Activated CD8-positive, alpha-beta memory T cell treated with anti-CD3 and anti-CD28 coated beads for 4 hours (primary cell): ENCODE measurements around the gene FBF1.
"Not testable (repeated sequence)": the region's sequence is repeated elsewhere in the genome, so short reads cannot be mapped to it uniquely, and the experiment has no call there.

Experiments used
- DNase-seq, 2 donors: peaks; one replicate each; pipeline ENCODE4 v3.0.0-alpha.2; 2020; ENCODE audit warnings: low read depth in 2 of 2

Gene FBF1

GRCh38 chr17:75876190-75876937, 64.5 kb downstream of the FBF1 start:
- DNase-seq, result peak; percentile 33 to 60

GRCh38 chr17:75875940-75876189, 65.0 kb downstream of the FBF1 start:
- DNase-seq, result no peak

- DNase-seq, result no peak
Observed at GRCh38 chr17:75875182-75875939, 65.5 kb downstream of the FBF1 start.

- no peak for DNase-seq
Observed at GRCh38 chr17:75874323-75875181, 66.3 kb downstream of the FBF1 start.

- no peak for DNase-seq
Observed at GRCh38 chr17:75873587-75874322, 67.1 kb downstream of the FBF1 start.

- DNase-seq, result no peak
Observed at GRCh38 chr17:75872434-75873351, 68.1 kb downstream of the FBF1 start.

DNA sequence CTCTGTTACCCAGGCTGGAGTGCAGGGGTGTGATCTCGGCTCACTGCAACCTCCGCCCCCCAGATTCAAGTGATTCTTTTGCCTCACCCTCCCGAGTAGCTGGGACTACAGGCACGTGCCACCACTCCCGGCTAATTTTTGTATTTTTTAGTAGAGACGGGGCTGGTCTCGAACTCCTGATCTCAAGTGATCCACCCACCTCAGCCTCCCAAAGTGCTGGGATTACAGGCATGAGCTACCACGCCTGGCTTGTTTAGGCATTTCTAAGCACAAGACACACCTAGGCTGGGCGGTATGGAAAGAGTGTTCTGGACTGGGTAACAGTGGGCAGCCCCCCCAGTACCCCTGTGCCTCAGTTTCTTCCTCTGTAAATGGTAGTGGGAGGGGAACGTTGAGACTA, 70.6 kb downstream of the FBF1 start:
- DNase-seq, result not testable (repeated sequence)

DNA sequence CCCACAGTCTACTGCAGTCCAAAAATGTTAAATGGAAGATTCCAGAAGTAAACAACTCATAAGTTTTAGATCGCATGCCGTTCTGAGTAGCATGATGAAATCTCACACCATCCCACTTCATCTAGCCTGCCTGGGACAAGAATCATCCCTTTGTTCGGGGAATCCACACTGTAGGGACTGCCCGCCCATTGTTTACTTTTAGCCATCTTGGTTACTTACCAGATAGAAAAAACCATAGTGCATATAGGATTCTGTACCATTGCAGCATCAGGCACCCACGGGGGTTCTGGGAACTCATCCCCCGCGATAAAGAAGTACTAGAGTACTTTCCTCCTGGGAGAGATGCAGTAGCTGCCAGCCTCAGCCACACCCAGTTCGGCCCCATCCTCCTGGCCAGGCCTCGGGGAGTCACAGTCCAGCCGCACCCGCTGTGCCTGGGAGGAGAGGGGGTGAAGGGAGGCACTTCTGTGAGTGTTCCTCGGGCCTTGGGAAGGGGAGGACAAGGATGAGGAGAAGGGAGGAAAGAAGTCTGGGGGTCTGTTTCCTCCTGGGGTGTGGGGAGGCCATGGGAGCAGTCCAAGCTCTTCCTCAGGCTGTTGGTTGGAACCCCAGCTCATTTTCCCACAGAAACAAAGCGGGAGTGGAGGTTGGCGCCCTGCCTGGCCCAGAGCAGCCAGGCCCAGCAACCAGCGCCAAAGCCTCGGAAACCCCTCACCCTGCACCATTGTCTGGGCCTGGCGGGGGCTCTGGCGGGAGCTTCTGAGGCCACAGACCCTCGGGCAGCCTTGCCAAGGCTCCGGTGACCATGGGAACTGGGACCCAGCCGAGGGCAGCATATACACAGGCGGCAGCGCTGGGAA, 71.3 kb downstream of the FBF1 start:
- no peak for DNase-seq

DNA sequence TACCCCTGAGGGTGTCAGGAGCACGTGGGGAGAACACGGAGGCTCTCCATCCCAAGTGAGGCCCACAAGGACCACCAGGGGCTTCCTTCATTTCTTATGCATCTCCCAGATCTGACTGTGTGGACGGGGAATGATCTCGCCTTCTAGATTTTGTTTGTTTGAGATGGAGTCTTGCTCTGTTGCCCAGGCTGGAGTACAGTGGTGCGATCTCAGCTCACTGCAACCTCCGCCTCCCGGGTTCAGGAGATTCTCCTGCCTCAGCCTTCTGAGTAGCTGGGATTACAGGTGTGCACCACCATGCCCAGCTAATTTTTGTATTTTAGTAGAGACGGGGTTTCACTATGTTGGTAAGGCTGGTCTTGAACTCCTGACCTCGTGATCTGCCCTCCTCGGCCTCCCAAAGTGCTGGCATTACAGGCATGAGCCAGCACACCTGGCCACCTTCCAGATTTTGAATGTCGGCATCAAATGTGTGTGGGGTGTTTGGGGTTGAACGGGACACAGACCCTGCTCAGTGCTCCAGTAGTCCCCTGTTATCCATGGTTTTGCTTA, 72.0 kb downstream of the FBF1 start:
- DNase-seq, result not testable (repeated sequence)

GRCh38 chr17:75865404-75866188, 75.2 kb downstream of the FBF1 start:
- not testable (repeated sequence) for DNase-seq

DNA sequence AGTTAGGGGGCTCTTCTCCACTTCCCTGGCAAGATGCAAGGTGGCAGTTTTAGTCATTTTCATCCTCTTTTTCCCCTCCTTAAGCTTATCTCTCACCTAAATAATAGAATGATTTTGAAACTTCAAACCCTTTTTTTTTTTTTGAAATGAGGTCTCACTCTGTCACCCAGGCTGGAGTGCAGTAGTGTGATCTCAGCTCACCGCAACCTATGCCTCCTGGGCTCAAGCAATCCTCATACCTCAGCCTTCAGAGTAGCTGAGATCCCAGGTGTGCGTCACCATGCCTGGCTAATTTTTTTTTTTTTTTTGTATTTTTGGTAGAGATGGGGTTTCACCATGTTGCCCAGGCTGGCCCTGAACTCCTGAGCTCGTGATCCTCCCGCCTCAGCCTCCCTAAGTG, 76.0 kb downstream of the FBF1 start:
- not testable (repeated sequence) for DNase-seq

DNA sequence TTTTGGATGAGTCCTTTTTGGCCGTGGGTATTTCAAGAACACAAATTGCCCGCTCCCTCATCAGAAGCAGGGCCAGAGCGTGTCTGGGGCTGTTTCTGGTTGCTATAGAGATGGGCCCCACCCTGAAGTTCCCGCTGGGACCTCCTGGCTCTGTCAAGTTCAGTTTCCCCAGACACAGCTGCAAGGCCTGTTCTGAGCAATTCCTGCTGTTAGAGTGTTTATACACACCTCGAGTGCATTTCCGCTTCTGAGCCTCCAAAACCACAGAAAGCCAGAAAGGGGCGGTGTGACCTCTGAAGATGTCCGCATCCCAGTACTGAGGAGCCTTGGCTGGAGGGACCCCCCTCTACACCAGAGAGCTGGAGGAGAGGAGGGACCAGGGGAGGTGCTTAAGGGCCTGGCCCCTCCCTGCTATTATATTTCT, 76.4 kb downstream of the FBF1 start:
- no peak for DNase-seq

DNA sequence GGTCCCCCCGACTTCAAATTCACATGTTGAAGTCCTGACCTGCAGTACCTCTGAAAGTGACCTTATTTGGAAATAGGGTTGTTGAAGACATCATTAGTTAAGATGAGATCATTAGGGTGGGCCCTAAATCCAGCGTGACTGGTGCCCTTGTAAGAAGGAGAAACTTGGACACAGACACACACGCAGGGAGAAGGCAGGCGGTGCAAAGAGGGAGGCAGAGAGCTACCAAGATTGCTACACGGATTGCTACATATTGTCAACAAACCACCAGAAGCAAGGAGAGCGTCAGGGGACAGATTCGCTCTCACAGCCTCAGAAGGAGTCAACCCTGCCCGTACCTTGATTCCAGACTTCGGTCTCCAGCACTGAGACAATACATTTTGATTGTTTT, 78.9 kb downstream of the FBF1 start:
- no peak for DNase-seq
